ENCODE data around the gene ABCG2.

Gene ABCG2

DNA sequence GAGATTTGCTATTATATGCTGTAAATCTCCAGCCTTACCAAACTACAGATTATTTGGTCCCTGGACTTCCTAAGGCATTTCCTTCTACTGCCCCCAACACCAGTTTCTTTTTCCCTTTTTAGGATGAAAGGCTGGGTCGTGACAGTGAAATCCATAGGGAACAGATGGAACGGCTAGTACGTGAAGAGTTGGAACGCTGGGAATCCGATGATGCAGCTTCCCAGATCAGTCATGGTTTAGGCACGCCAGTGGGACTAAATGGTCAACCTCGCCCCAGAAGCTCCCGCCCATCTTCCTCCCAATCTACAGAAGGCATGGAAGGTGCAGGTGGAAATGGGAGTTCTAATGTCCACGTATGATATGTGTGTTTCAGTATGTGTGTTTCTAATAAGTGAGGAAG, 83.1 kb downstream of the ABCG2 start:
- TF ChIP-seq ZNF660 (tag by site-specific recombination; IDR thresholded peaks at IDR 0.05): no peak
- no peak for TF ChIP-seq ZNF785 (tag by site-specific recombination; IDR thresholded peaks at IDR 0.05)
- no peak for TF ChIP-seq ZNF121 (tag by site-specific recombination; IDR thresholded peaks at IDR 0.05)
- TF ChIP-seq, protein P1, sequence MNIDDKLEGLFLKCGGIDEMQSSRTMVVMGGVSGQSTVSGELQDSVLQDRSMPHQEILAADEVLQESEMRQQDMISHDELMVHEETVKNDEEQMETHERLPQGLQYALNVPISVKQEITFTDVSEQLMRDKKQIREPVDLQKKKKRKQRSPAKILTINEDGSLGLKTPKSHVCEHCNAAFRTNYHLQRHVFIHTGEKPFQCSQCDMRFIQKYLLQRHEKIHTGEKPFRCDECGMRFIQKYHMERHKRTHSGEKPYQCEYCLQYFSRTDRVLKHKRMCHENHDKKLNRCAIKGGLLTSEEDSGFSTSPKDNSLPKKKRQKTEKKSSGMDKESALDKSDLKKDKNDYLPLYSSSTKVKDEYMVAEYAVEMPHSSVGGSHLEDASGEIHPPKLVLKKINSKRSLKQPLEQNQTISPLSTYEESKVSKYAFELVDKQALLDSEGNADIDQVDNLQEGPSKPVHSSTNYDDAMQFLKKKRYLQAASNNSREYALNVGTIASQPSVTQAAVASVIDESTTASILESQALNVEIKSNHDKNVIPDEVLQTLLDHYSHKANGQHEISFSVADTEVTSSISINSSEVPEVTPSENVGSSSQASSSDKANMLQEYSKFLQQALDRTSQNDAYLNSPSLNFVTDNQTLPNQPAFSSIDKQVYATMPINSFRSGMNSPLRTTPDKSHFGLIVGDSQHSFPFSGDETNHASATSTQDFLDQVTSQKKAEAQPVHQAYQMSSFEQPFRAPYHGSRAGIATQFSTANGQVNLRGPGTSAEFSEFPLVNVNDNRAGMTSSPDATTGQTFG (tag by site-specific recombination; IDR thresholded peaks at IDR 0.05; ENCODE audit: borderline replicate concordance): no peak
- TF ChIP-seq, protein P2, sequence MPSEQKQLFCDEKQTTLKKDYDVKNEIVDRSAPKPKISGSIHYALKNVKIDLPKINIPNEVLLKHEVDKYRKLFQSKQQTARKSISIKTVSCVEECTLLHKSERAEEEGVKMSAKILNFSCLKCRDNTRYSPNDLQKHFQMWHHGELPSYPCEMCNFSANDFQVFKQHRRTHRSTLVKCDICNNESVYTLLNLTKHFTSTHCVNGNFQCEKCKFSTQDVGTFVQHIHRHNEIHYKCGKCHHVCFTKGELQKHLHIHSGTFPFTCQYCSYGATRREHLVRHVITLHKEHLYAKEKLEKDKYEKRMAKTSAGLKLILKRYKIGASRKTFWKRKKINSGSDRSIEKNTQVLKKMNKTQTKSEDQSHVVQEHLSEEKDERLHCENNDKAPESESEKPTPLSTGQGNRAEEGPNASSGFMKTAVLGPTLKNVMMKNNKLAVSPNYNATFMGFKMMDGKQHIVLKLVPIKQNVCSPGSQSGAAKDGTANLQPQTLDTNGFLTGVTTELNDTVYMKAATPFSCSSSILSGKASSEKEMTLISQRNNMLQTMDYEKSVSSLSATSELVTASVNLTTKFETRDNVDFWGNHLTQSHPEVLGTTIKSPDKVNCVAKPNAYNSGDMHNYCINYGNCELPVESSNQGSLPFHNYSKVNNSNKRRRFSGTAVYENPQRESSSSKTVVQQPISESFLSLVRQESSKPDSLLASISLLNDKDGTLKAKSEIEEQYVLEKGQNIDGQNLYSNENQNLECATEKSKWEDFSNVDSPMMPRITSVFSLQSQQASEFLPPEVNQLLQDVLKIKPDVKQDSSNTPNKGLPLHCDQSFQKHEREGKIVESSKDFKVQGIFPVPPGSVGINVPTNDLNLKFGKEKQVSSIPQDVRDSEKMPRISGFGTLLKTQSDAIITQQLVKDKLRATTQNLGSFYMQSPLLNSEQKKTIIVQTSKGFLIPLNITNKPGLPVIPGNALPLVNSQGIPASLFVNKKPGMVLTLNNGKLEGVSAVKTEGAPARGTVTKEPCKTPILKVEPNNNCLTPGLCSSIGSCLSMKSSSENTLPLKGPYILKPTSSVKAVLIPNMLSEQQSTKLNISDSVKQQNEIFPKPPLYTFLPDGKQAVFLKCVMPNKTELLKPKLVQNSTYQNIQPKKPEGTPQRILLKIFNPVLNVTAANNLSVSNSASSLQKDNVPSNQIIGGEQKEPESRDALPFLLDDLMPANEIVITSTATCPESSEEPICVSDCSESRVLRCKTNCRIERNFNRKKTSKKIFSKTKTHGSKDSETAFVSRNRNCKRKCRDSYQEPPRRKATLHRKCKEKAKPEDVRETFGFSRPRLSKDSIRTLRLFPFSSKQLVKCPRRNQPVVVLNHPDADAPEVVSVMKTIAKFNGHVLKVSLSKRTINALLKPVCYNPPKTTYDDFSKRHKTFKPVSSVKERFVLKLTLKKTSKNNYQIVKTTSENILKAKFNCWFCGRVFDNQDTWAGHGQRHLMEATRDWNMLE (tag by site-specific recombination; conservative IDR thresholded peaks at IDR 0.05; ENCODE audit: low read depth): no peak
- TF ChIP-seq ZNF132 (tag by site-specific recombination; IDR thresholded peaks at IDR 0.05; ENCODE audit: borderline replicate concordance): no peak
- TF ChIP-seq ZNF791 (tag by site-specific recombination; IDR thresholded peaks at IDR 0.05): no peak
- TF ChIP-seq, protein P3, sequence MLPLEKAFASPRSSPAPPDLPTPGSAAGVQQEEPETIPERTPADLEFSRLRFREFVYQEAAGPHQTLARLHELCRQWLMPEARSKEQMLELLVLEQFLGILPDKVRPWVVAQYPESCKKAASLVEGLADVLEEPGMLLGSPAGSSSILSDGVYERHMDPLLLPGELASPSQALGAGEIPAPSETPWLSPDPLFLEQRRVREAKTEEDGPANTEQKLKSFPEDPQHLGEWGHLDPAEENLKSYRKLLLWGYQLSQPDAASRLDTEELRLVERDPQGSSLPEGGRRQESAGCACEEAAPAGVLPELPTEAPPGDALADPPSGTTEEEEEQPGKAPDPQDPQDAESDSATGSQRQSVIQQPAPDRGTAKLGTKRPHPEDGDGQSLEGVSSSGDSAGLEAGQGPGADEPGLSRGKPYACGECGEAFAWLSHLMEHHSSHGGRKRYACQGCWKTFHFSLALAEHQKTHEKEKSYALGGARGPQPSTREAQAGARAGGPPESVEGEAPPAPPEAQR (tag by site-specific recombination; IDR thresholded peaks at IDR 0.05): no peak
- TF ChIP-seq ZNF16 (tag by site-specific recombination; IDR thresholded peaks at IDR 0.05; ENCODE audit: low read depth): no peak
- Histone ChIP-seq H3K4me1 (ENCODE audit: control insufficient read depth, insufficient read depth, low read length) (no peaks in the 10 kb centered on the region), H3K36me3 (ENCODE audit: control insufficient read depth in 2 of 2, insufficient read depth in 1 of 2, low read length in 2 of 2) (peaks cover 26 to 68% of the 10 kb centered on the region in 2 experiments), H3K4me3 (ENCODE audit: low read depth, low read length) (no peak overlapping the region), H3K9me3 (ENCODE audit: control insufficient read depth, insufficient read depth, low read depth, low read length) (no peaks in the 10 kb centered on the region), H3K27ac (ENCODE audit: extremely low read depth, low read depth, low read length) (no peak overlapping the region)
- CTCF ChIA-PET: interaction anchor here (0.6 to 0.9 kb wide), 2 partner anchors 10 to 136 kb away, joined by 3 to 6 read pairs; no protein-coding TSS in a partner anchor
- POLR2A ChIA-PET: no interaction called here

DNA sequence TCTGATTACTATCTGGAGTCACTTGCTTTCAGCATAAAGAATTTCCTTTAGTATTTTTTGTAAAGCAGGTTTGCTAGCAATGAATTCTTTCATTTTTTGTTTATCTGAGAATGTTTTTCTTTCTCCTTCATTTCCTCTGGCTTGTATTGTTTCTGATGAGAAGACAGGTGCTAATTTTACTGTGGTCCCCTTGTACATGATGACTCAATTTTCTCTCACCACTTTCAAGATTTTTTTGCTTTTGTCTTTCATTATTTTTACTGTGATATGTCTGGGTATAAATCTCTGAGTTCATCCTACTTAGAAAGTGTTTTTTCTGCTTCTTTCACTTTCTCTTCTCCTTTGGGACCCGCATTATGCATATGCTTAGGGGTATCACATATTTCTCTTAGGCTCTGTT, 88.4 kb downstream of the ABCG2 start:
- H3K4me3 ChIP-seq (ENCODE audit: low read depth, low read length): no peak overlapping the region
- no peaks in the 10 kb centered on the region for H3K9me3 ChIP-seq (ENCODE audit: control insufficient read depth, insufficient read depth, low read depth, low read length)
- POLR2A ChIA-PET: no interaction called here
- CTCF ChIA-PET: no interaction called here
- H3K36me3 ChIP-seq (ENCODE audit: control insufficient read depth in 2 of 2, insufficient read depth in 1 of 2, low read length in 2 of 2): peaks cover 42 to 85% of the 10 kb centered on the region in 2 experiments
- H3K27ac ChIP-seq (ENCODE audit: extremely low read depth, low read depth, low read length): no peak overlapping the region
- TF ChIP-seq ZNF394 (tag by site-specific recombination; IDR thresholded peaks at IDR 0.05; ENCODE audit: borderline replicate concordance): no peak
- TF ChIP-seq, protein P4, sequence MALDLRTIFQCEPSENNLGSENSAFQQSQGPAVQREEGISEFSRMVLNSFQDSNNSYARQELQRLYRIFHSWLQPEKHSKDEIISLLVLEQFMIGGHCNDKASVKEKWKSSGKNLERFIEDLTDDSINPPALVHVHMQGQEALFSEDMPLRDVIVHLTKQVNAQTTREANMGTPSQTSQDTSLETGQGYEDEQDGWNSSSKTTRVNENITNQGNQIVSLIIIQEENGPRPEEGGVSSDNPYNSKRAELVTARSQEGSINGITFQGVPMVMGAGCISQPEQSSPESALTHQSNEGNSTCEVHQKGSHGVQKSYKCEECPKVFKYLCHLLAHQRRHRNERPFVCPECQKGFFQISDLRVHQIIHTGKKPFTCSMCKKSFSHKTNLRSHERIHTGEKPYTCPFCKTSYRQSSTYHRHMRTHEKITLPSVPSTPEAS (tag by site-specific recombination; IDR thresholded peaks at IDR 0.05): no peak
- TF ChIP-seq SCRT2 (tag by site-specific recombination; IDR thresholded peaks at IDR 0.05): no peak
- TF ChIP-seq, protein P5, sequence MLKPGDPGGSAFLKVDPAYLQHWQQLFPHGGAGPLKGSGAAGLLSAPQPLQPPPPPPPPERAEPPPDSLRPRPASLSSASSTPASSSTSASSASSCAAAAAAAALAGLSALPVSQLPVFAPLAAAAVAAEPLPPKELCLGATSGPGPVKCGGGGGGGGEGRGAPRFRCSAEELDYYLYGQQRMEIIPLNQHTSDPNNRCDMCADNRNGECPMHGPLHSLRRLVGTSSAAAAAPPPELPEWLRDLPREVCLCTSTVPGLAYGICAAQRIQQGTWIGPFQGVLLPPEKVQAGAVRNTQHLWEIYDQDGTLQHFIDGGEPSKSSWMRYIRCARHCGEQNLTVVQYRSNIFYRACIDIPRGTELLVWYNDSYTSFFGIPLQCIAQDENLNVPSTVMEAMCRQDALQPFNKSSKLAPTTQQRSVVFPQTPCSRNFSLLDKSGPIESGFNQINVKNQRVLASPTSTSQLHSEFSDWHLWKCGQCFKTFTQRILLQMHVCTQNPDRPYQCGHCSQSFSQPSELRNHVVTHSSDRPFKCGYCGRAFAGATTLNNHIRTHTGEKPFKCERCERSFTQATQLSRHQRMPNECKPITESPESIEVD (tag by site-specific recombination; IDR thresholded peaks at IDR 0.05): no peak
- no peak for TF ChIP-seq BCL11B (tag by site-specific recombination; IDR thresholded peaks at IDR 0.05; ENCODE audit: low read depth)
- TF ChIP-seq ZNF529 (tag by site-specific recombination; IDR thresholded peaks at IDR 0.05; ENCODE audit: insufficient replicate concordance): no peak
- TF ChIP-seq, protein P6, sequence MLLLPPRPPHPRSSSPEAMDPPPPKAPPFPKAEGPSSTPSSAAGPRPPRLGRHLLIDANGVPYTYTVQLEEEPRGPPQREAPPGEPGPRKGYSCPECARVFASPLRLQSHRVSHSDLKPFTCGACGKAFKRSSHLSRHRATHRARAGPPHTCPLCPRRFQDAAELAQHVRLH (tag by site-specific recombination; IDR thresholded peaks at IDR 0.05): no peak
- no peak for TF ChIP-seq ZNF623 (tag by site-specific recombination; IDR thresholded peaks at IDR 0.05)
- no peak for TF ChIP-seq ZNF768 (tag by site-specific recombination; IDR thresholded peaks at IDR 0.05)
- no peak for TF ChIP-seq ZNF792 (tag by site-specific recombination; IDR thresholded peaks at IDR 0.05)
- no peak for TF ChIP-seq HOXC10 (CRISPR knock-in tag; IDR thresholded peaks at IDR 0.05)
- H3K4me1 ChIP-seq (ENCODE audit: control insufficient read depth, insufficient read depth, low read length): no peaks in the 10 kb centered on the region
